ENCODE results near the gene HOXD8.

HOXD8 gene

DNA sequence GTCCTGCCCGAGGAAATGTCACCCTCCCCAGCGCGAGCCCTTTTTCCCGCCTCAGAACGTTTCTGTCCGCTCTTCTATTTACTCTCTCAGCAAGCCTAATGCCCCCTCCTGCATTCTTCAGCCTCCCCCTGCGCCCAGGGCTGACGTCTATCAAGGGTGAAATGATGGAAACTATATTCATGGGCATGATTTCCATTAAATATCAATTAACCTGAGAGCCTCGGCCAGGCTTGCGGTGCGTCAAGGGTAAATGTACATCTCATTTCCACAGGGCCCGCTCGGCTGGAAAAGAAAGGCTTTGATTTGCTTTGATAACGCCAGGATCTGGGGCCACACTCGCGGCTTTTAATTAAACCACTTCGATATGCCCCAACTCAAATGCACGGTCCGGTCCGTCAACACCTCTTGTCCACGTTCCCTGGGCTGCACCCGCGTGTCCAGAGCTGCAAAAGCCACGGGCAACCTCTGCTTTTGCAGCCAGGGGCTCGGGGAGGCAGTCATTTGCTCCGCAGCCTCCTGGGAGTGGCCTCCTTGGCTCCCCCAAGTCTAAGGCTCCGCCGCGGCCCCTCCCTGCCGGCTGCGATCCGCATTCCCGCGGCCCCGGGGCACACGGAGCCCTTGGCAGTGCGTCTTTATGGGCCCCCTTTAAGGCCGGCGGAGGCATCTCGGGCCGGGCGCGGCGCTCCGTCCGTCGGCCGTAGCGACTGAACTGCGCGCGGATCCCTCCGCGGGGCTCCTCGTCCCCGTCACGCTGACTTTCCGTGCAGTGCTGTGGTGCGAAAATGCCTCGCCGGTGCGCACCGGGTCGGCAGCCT is at the start of gene HOXD8:
HOXD8 (plus strand) TSS at position 724 of the 815 bp plus-strand sequence. CDS start 662 bp downstream, outside the sequence.
- no peak for DNase-seq (ENCODE audit: low read depth)

DNA sequence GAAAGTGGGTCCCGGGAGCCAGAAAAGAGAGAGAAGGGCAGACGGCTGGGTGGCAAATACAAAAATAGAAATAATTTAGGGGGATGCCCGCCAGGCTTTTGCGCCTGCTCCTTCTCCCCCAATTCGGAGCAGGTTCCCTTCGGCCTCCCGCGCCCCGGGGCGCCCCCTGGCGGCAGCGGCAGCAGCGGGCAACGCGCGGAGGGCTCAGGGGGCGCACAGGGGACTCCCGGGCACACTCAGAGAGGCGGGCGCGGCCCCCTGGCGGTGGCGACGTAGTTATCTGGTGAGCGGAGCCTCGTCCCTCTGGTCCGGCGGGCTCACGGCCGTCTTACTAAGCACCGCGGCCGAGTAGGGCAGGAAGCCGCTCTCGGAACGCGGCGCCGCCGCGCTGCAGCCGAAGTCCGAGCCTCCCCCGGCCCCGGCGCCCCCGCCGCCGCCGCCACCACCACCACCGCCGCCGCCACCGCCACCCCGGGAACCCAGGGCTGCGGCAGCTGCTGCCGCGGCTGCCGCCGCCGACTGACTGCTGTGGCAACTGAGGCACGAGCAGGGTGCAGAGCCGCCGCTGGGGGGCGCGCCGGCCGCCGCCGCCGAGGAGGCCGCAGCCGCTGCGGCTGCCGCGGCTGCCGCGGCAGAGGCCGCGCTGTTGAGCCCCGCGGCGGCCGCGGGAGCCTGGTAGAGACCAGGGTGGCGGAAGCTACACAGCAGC is 49.5 kb upstream of the HOXD8 start:
- DNase-seq (ENCODE audit: low read depth): no peak

DNA sequence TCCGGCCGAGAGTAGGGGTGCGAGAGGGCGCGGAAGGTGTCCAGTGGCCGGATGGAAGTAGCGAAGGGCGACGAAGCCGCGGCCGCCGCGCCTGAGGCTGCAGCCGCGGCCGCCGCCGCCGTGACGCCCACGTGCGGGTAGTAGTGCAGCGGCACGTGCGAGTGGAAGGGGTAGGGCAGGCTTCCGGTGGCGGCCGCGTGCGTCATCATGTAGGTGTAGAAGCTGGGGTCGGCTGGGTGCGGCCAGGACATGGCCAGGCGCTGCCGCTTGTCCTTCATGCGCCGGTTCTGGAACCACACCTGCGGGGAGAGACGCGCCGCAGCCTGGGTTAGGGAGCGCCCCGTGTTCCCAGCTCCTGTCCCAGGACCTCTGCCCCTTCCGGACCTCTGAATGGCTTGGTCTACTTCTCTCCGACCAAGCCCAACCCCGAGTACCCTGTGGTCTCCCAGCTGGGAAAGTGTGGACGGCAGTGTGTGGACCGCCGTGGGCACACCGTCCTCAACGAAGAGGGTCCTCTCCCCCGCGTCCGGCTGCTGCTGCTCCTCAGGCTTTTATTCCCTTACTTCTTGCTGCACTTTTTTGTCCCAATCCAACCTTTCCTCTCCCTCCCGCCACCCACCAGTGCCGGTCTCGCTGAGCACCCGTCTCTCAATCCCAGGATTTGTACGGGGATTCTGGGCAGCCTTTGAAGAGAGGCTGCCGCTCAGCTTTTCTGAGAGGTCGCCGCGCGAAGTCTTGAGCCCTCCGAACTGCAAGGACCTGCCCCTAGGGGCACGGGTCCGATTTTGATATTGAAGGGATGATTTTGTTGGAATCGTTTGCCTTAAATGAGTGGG is 48.7 kb upstream of the HOXD8 start:
- DNase-seq (ENCODE audit: low read depth): no peak

DNA sequence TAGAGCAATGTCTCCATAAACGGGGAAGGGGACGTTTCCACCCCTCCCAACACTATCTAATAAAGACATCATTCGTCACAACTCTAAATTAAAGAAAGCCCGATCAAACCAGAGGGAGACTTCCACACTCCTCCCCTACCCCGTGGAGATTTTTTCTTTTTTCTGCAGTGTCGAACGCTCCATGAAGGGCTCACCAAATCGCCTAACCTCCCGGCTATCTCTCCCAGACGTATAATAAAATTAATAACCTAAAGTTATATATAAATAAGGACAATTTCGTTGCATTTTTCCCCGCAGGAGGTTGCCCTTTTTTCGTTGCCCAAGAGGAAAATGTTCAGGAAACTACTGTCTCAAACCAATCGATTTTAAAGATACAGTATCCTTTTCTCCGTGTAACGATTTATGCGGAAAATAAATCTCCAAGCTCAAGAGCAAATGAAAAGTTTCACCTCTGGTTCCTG is 48.1 kb upstream of the HOXD8 start:
- DNase-seq (ENCODE audit: low read depth): no peak

DNA sequence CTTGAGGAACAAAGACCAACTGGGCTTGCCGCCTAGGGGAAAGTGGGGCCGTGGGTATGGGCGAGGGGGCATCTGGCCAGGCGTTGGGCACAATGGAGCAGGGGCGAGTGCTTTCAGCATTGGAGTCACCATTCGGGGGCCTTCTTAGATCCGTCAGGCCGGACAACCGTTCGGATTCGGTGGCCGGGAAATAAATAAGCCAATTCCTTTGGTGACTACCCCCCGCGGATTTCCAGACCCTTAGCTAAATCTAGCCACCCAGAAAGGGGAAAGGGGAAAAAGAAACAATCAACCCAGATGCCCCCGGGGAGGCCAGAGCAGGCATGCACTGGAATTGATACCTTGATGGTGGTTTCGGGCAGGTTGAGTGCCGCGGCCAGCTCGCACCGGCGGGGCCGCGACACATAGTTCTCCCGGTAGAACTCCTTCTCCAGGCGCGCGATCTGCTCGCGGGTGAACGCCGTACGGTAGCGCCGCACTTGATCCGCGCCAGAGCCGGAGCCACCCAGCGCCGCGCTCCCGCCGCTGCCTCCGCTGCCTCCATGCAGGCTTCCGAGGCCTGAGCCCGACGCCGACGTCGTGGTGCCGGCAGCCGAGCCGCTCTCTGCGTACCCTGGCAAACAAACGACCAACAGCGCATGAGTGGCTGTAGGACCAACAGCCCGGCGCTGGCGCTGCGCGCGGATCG is 47.5 kb upstream of the HOXD8 start:
- no peak for DNase-seq (ENCODE audit: low read depth)

DNA sequence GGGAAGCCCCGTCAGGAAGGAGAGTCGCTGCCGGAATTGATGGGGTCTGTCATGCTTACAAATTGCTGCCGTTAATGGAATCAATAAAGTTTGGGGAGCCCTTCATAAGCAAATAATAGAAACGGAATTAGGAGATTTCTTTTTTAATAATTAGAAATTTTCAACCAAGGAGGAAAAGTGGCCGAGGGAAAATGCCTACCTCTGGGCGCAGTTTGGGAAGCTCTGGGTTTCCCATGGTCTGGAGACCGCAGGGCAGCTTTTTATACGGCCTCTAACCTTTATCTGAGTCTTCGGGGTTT is 47.0 kb upstream of the HOXD8 start:
- DNase-seq (ENCODE audit: low read depth): no peak

GRCh38 chr2:176082824-176083751 is 46.4 kb upstream of the HOXD8 start:
- DNase-seq (ENCODE audit: low read depth): no peak

DNA sequence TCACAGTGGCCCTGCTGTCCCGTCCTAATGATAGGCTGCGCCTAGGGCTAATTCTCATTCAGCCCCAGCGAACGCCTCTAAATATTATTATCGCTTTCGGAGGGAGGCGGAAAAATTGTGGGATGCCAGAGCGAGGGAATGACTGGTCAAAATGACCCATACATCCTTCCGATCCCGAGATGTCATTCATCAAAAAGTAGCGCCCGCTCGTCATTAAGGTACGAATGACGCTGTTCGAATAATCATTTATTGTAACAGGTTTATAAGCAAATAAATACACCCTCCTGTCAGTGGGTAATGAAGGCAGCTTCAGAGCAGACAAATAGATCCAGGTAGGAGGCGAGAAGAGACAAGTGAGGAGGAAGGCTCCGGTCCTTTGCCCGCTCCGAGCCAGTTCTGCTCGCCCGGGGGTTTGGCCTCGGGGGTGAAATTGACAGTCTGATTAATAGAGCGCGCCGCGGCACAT is 45.7 kb upstream of the HOXD8 start, which contains the start of gene EVX2:
EVX2 (minus strand) TSS at position 167 of the 466 bp plus-strand sequence. CDS start 186 bp downstream, outside the sequence.
- DNase-seq (ENCODE audit: low read depth): no peak

GRCh38 chr2:176084611-176085119 is 44.8 kb upstream of the HOXD8 start:
- DNase-seq (ENCODE audit: low read depth): no peak

- no peak for DNase-seq (ENCODE audit: low read depth)
These were observed 44.3 kb upstream of the HOXD8 start for GRCh38 chr2:176085120-176085788.

DNA sequence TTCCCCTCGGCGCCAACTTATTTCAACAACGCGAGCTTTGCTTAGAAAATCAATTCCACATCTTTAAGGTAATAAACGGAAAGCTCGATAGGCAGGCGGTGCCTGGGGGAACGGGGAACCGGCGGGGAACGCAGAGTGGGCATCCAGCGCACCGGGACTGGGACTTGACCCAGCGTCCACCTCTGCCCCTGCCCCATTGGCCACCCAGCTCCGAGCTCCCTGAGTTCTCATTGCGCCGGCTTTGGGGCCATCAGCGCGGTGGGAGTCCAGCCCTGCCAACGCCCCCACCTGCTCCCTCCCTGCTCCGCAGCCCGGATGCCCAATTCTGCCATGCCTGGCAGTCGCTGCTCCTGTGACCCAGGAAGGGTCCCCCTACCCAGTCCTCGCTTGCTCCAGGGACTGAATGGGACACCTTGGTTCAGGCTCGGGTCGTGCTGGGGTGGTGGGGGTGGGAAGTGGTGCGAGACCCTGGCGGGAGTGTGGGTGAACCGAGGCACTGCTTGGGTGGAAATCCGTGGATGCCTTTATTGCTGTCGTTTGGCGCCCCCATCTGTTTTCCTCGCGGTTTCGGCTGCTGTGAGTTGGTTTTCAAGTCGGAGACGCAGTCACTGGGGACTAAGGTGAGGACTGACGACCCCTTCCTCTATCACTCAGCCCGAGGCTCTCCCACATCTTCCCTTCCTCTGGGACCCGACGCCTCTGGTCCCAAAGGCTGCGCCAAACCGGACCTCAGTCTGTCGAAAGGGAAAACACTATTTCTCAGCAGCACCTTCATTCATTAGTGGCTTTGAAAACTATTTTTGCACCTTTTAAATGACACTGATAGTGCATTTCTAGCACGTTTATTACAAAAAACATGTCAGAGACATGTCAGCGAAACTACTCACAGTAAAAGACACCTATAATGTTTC is 43.4 kb upstream of the HOXD8 start:
- no peak for DNase-seq (ENCODE audit: low read depth)

- DNase-seq (ENCODE audit: low read depth): no peak
These were observed 42.0 kb upstream of the HOXD8 start for GRCh38 chr2:176087330-176088047.

GRCh38 chr2:176088048-176088936 is 41.2 kb upstream of the HOXD8 start:
- DNase-seq (ENCODE audit: low read depth): no peak

DNA sequence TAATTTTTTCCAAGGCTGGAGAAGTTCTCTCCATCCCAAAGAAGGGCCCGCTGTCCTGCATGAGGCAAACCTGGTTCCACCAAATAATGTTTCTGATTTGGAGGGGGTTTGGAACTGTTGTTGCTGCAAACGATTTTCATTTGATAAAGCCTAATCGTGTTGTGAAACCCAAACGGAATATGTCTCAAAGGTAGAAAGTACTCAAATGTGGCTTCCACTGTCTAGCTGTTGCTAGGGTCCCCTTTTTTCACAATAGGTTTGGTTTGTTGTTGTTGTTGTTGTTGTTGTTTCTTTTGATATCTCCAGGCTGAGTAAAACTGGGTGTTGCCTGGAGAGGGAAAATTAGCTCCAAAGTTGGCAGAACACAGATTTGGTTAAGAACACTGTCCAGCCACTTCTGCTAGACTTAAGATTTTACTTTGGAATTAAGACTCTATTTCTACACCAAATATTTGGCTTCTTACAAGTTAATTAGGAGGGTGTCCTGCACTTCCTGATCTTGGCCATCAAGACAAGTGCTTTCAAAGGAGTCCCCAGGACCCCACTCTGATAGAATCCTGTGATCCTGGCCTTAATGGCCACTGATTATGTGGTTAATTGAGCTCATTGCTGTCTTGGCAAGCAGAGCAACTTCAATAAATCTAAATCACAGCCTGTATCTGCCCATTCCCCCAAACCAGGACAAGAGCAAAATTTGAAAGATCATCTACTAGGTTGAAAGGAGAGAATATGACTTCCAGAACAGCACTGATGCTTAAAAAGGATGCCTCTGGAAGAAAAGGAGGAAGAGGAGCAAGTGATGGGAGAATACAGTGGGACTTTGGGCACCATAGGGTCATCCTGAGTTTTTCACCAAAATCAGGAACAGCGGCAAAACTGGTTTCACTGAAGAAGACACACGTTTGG is 40.3 kb upstream of the HOXD8 start:
- DNase-seq (ENCODE audit: low read depth): no peak

DNA sequence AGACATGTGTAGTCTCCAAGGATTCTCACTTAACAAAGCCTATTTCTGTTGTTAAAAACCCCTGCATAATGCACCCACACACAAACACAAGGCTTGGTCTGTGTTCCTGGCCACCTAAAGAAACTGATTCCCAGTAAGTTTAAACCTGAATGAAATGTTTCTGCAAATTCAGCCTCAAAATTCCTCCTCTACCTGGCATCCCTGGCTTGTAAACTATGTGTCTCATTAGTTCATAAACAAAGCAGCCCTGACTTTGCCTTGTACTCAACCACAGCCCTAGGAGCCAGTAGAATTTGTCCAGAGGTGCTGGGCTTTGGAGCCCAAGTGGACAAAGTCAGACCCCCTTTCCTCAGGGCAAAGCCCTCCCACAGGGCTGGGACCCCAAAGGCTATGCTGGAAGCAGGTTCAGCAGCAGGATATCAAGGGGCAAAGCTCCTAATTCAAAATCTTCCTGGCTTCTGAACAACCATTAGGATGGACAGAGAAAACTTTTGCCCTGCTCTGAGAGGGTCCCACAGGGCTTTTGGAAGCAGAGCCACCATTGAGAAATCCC is 39.6 kb upstream of the HOXD8 start:
- no peak for DNase-seq (ENCODE audit: low read depth)

- no peak for DNase-seq (ENCODE audit: low read depth)
These were observed 38.6 kb upstream of the HOXD8 start for GRCh38 chr2:176090862-176091261.

All from activated T-cell treated with anti-CD3 and anti-CD28 coated beads for 1 hour (primary cell).